Karpas-422 (cell line): ENCODE measurements around the gene SRRM5. TPM values are rescaled to one million over a fixed set of nuclear protein-coding genes. Genes with fewer than 3 reads are reported as not detected.
A peak's percentile ranks its signal among the peaks of the same experiment; 100 is the strongest.
"Not testable (repeated sequence)": the region's sequence is repeated elsewhere in the genome, so short reads cannot be mapped to it uniquely, and the experiment has no call there.

ENCODE experiments used
- DNase-seq: peaks from one replicate; pipeline ENCODE4 v3.0.0-alpha.2; 2015
- H2AFZ ChIP-seq: fragments of 200-600 bp; sonication (generic); 2 replicates; pipeline ENCODE4 v1.6.1; 2014; ENCODE audit warnings: antibody characterized with exemption, low read length, mixed read lengths
- H3K27ac ChIP-seq: fragments of 200-600 bp; sonication (generic); 2 replicates; pipeline ENCODE4 v1.5.1; 2014; ENCODE audit warnings: mild to moderate bottlenecking, low read length, moderate library complexity
- H3K27me3 ChIP-seq: fragments of 200-600 bp; sonication (generic); 2 replicates; pipeline ENCODE4 v1.6.1; 2014; ENCODE audit warnings: low read length, mixed read lengths
- H3K36me3 ChIP-seq: fragments of 200-600 bp; sonication (generic); 2 replicates; pipeline ENCODE4 v1.6.1; 2014; ENCODE audit warnings: low read length, mixed read lengths; ENCODE audit not compliant: insufficient read depth
- H3K4me1 ChIP-seq: fragments of 200-600 bp; sonication (generic); 2 replicates; pipeline ENCODE4 v1.6.1; 2014; ENCODE audit warnings: mild to moderate bottlenecking, low read length, mixed read lengths
- H3K4me2 ChIP-seq: fragments of 200-600 bp; sonication (generic); 2 replicates; pipeline ENCODE4 v1.6.1; 2014; ENCODE audit warnings: low read length, low read depth, mild to moderate bottlenecking; ENCODE audit not compliant: poor library complexity, severe bottlenecking
- H3K4me3 ChIP-seq: fragments of 200-600 bp; sonication (generic); 2 replicates; pipeline ENCODE4 v1.5.1; 2014; ENCODE audit warnings: mild to moderate bottlenecking, antibody characterized with exemption, low read length, mixed read lengths
- H3K79me2 ChIP-seq: fragments of 200-600 bp; sonication (generic); 2 replicates; pipeline ENCODE4 v1.6.1; 2014; ENCODE audit warnings: mild to moderate bottlenecking, low read length, mixed read lengths
- H3K9ac ChIP-seq: fragments of 200-600 bp; sonication (generic); 2 replicates; pipeline ENCODE4 v1.6.0; 2014; ENCODE audit warnings: low read length
- H3K9me2 ChIP-seq: fragments of 200-600 bp; sonication (generic), shearing (Covaris generic); replicated peaks from 2 replicates; pipeline ENCODE4 v1.6.0; 2014; ENCODE audit warnings: mild to moderate bottlenecking, low read length, moderate library complexity; ENCODE audit not compliant: insufficient read depth
- H3K9me3 ChIP-seq: fragments of 300-700, 200-600 bp; sonication (generic); 2 replicates; pipeline ENCODE4 v1.6.1; 2014; ENCODE audit warnings: low read length, mixed read lengths
- H4K20me1 ChIP-seq: fragments of 200-600 bp; sonication (generic); 2 replicates; pipeline ENCODE4 v1.6.1; 2014; ENCODE audit warnings: mild to moderate bottlenecking, antibody characterized with exemption, low read length, low read depth; ENCODE audit not compliant: insufficient read depth
- total RNA-seq: library from RNA; depleted of rRNA; stranded (reverse); fragments of >200 nt; shearing (Covaris generic); gene quantifications from 2 replicates; pipeline ENCODE4 v1.2.3, GENCODE V29; 2014; ENCODE audit warnings: low replicate concordance

SRRM5 gene
- total RNA-seq, 1 experiment from 2014 or later = not detected

- Histone ChIP-seq H2AFZ (no peak overlapping the region), H3K9me3 (no peaks in the 10 kb centered on the region), H3K9me2 (no peaks in the 10 kb centered on the region), H3K4me2 (no peak overlapping the region), H3K27ac (no peak overlapping the region), H3K4me1 (no peaks in the 10 kb centered on the region), H3K9ac (no peak overlapping the region), H3K36me3 (no peaks in the 10 kb centered on the region), H3K4me3 (no peak overlapping the region), H4K20me1 (no peaks in the 10 kb centered on the region), H3K79me2 (no peaks in the 10 kb centered on the region), H3K27me3 (no peaks in the 10 kb centered on the region)
- no peak for DNase-seq
Measured at GRCh38 chr19:43586346-43586745, 25.5 kb upstream of the SRRM5 start.

GRCh38 chr19:43587029-43587428, 24.9 kb upstream of the SRRM5 start:
- not testable (repeated sequence) for H3K27ac ChIP-seq, H4K20me1 ChIP-seq, H3K36me3 ChIP-seq, H3K79me2 ChIP-seq, H2AFZ ChIP-seq, H3K4me3 ChIP-seq, DNase-seq, H3K27me3 ChIP-seq, H3K9ac ChIP-seq, H3K9me2 ChIP-seq, H3K4me1 ChIP-seq, H3K4me2 ChIP-seq, H3K9me3 ChIP-seq

GRCh38 chr19:43589277-43589676, 22.6 kb upstream of the SRRM5 start:
- Histone ChIP-seq H3K27me3 (no peaks in the 10 kb centered on the region), H3K79me2 (peaks cover 11% of the 10 kb centered on the region; the same call in 1 of the 2 replicates), H3K9me2 (no peaks in the 10 kb centered on the region), H3K9ac (no peak overlapping the region), H4K20me1 (no peaks in the 10 kb centered on the region), H2AFZ (no peak overlapping the region), H3K36me3 (peaks cover 3% of the 10 kb centered on the region; the same call in 1 of the 2 replicates), H3K4me3 (no peak overlapping the region), H3K4me2 (no peak overlapping the region), H3K27ac (no peak overlapping the region), H3K9me3 (no peaks in the 10 kb centered on the region), H3K4me1 (peaks cover 6% of the 10 kb centered on the region; the same call in 1 of the 2 replicates)
- no peak for DNase-seq

GRCh38 chr19:43589678-43590077, 22.2 kb upstream of the SRRM5 start:
- no peak overlapping the region for H3K4me2 ChIP-seq
- no peaks in the 10 kb centered on the region for H3K9me2 ChIP-seq
- no peak overlapping the region for H2AFZ ChIP-seq
- DNase-seq = no peak
- H3K27ac ChIP-seq = no peak overlapping the region
- H3K27me3 ChIP-seq = no peaks in the 10 kb centered on the region
- no peak overlapping the region for H3K9ac ChIP-seq
- H3K9me3 ChIP-seq = no peaks in the 10 kb centered on the region
- H3K36me3 ChIP-seq = peaks cover 3% of the 10 kb centered on the region; the same call in 1 of the 2 replicates
- no peaks in the 10 kb centered on the region for H4K20me1 ChIP-seq
- H3K4me1 ChIP-seq = peaks cover 6% of the 10 kb centered on the region; the same call in 1 of the 2 replicates
- H3K4me3 ChIP-seq = no peak overlapping the region
- H3K79me2 ChIP-seq = peaks cover 12% of the 10 kb centered on the region; the same call in 1 of the 2 replicates

- Histone ChIP-seq H2AFZ (no peak overlapping the region), H3K4me3 (no peak overlapping the region), H3K27ac (no peak overlapping the region), H3K9me2 (no peaks in the 10 kb centered on the region), H3K9me3 (no peaks in the 10 kb centered on the region), H3K79me2 (peaks cover 28% of the 10 kb centered on the region), H3K4me1 (peaks cover 9% of the 10 kb centered on the region), H3K27me3 (no peaks in the 10 kb centered on the region), H3K4me2 (no peak overlapping the region), H4K20me1 (no peaks in the 10 kb centered on the region), H3K9ac (no peak overlapping the region), H3K36me3 (peaks cover 3% of the 10 kb centered on the region; the same call in 1 of the 2 replicates)
- no peak for DNase-seq
Measured at GRCh38 chr19:43591904-43592772, 19.8 kb upstream of the SRRM5 start.

GRCh38 chr19:43592800-43593350, 19.0 kb upstream of the SRRM5 start:
- Histone ChIP-seq H2AFZ (no peak overlapping the region), H3K4me3 (no peak overlapping the region), H3K9me3 (no peaks in the 10 kb centered on the region), H3K27ac (no peak overlapping the region), H4K20me1 (no peaks in the 10 kb centered on the region; the same call in 1 of the 2 replicates), H3K27me3 (no peaks in the 10 kb centered on the region), H3K9ac (no peak overlapping the region), H3K36me3 (peaks cover 3% of the 10 kb centered on the region; the same call in 1 of the 2 replicates), H3K4me1 (peaks cover 16% of the 10 kb centered on the region), H3K4me2 (no peak overlapping the region), H3K9me2 (no peaks in the 10 kb centered on the region), H3K79me2 (peaks cover 35% of the 10 kb centered on the region)
- no peak for DNase-seq

- H3K27ac ChIP-seq = no peak overlapping the region
- H3K36me3 ChIP-seq = peaks cover 3% of the 10 kb centered on the region; the same call in 1 of the 2 replicates
- no peaks in the 10 kb centered on the region; the same call in 1 of the 2 replicates for H4K20me1 ChIP-seq
- H3K9ac ChIP-seq = peak overlapping the region; percentile 87; the same call in 1 of the 2 replicates
- no peaks in the 10 kb centered on the region for H3K27me3 ChIP-seq
- peaks cover 25% of the 10 kb centered on the region for H3K4me1 ChIP-seq
- H3K4me3 ChIP-seq = peak overlapping the region; percentile 77
- H3K9me3 ChIP-seq = no peaks in the 10 kb centered on the region
- H3K4me2 ChIP-seq = peak overlapping the region; percentile 91
- peaks cover 48% of the 10 kb centered on the region for H3K79me2 ChIP-seq
- no peak overlapping the region for H2AFZ ChIP-seq
- DNase-seq = no peak
- no peaks in the 10 kb centered on the region for H3K9me2 ChIP-seq
Measured at GRCh38 chr19:43594081-43594697, 17.7 kb upstream of the SRRM5 start.
